Astrocyte (in vitro differentiated cells and primary cell): ENCODE data around the gene TICAM1. TPM values are rescaled to one million over a fixed set of nuclear protein-coding genes. Genes with fewer than 3 reads are reported as not detected.

Source experiments
- DNase-seq: peaks from one replicate; pipeline ENCODE4 v3.0.0-alpha.2; 2010; ENCODE audit warnings: low read depth
- FAIRE-seq: peaks from 2 replicates; lab custom pipeline; 2011; peaks lifted over from hg19 to GRCh38; lab: Jason Lieb, UNC
- H2AFZ ChIP-seq: 2 replicates; pipeline ENCODE4 v1.6.0; 2012; ENCODE audit warnings: low read depth, low read length, inconsistent platforms
- H3K27ac ChIP-seq: 2 replicates; pipeline ENCODE4 v1.5.1; 2011; ENCODE audit warnings: low read depth, low read length, inconsistent platforms
- H3K27me3 ChIP-seq: 2 replicates; pipeline ENCODE4 v1.6.0; 2011; ENCODE audit warnings: low read length, inconsistent platforms; ENCODE audit not compliant: insufficient read depth
- H3K36me3 ChIP-seq: 2 replicates; pipeline ENCODE4 v1.5.1; 2011; ENCODE audit warnings: low read length, inconsistent platforms; ENCODE audit not compliant: insufficient read depth
- H3K4me1 ChIP-seq: 2 replicates; pipeline ENCODE4 v1.5.1; 2011; ENCODE audit warnings: low read length, inconsistent platforms; ENCODE audit not compliant: insufficient read depth
- H3K4me2 ChIP-seq: 2 replicates; pipeline ENCODE4 v1.6.0; 2012; ENCODE audit warnings: low read length, inconsistent platforms
- H3K4me3 ChIP-seq: 2 replicates; pipeline ENCODE4 v1.5.1; 2011; ENCODE audit warnings: low read depth, mild to moderate bottlenecking, low read length, inconsistent platforms; ENCODE audit not compliant: insufficient read depth
- H3K79me2 ChIP-seq: 2 replicates; pipeline ENCODE4 v1.6.0; 2012; ENCODE audit warnings: mild to moderate bottlenecking, low read length, inconsistent platforms; ENCODE audit not compliant: insufficient read depth
- H3K9ac ChIP-seq: 2 replicates; pipeline ENCODE4 v1.6.0; 2012; ENCODE audit warnings: mild to moderate bottlenecking, low read length, inconsistent platforms
- H3K9me3 ChIP-seq: 2 replicates; pipeline ENCODE4 v1.5.1; 2012; ENCODE audit warnings: low read depth, mild to moderate bottlenecking, low read length, inconsistent platforms; ENCODE audit not compliant: insufficient read depth
- H4K20me1 ChIP-seq: 2 replicates; pipeline ENCODE4 v1.6.0; 2012; ENCODE audit warnings: low read length, inconsistent platforms; ENCODE audit not compliant: insufficient read depth
- H3K27ac Mint-ChIP-seq: one replicate; pipeline ENCODE4 v1.8.0; 2021; ENCODE audit warnings: mild to moderate bottlenecking, mixed read lengths; ENCODE audit not compliant: unreplicated experiment
- H3K27me3 Mint-ChIP-seq: one replicate; pipeline ENCODE4 v1.8.0; 2021; ENCODE audit warnings: low read depth, mixed read lengths; ENCODE audit not compliant: unreplicated experiment
- H3K36me3 Mint-ChIP-seq: one replicate; pipeline ENCODE4 v1.8.0; 2021; ENCODE audit warnings: low read depth, mixed read lengths; ENCODE audit not compliant: unreplicated experiment
- H3K4me1 Mint-ChIP-seq: one replicate; pipeline ENCODE4 v1.8.0; 2021; ENCODE audit warnings: low read depth, mixed read lengths; ENCODE audit not compliant: unreplicated experiment
- H3K4me3 Mint-ChIP-seq: one replicate; pipeline ENCODE4 v1.8.0; 2021; ENCODE audit warnings: mild to moderate bottlenecking, moderate library complexity, mixed read lengths; ENCODE audit not compliant: unreplicated experiment
- H3K9me3 Mint-ChIP-seq: one replicate; pipeline ENCODE4 v1.8.0; 2021; ENCODE audit warnings: mild to moderate bottlenecking, mixed read lengths; ENCODE audit not compliant: unreplicated experiment
- EZH2 ChIP-seq: IDR thresholded peaks from 2 replicates; pipeline ENCODE4 v1.6.1; 2012; ENCODE audit warnings: mild to moderate bottlenecking, low read length, inconsistent platforms; ENCODE audit not compliant: insufficient read depth
- total RNA-seq: library from RNA; stranded (reverse); gene quantifications from 2 replicates; pipeline ENCODE4 v1.2.1, GENCODE V29; 2021
- TF ChIP-seq, protein P1 (sequence below): IDR thresholded peaks from 2 replicates; pipeline ENCODE4 v1.5.1; 2011; ENCODE audit warnings: low read depth, mild to moderate bottlenecking, inconsistent platforms, low read length, moderate library complexity; ENCODE audit not compliant: insufficient read depth

Gene TICAM1
- total RNA-seq, 1 donor from 2014 or later: 10.0 TPM

DNA sequence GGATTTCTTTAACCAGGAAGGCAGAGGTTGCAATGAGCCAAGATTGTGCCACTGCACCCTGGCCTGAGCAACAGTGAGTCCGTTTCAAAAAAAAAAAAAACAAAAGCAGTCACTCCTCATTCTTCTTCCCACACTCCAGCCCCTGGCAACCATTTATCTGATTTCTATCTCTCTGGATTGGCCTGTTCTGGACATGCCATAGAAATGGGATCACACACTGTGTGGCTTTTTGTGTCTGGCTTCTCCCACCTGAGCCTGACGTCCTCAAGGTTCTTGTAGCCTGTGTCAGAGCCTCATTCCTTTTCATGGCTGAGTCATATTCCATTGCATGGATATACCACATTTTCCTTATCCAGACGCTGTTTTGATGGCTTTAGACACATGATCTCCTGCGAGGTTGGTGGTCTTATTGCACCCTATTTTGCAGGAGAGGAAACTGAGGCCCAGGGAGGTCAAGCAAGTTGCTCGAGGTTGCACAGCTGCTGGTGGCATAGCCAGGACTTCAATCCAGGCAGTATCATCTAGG, 55.8 kb downstream of the TICAM1 start:
- Histone ChIP-seq H3K27me3 (peaks cover 16% of the 10 kb centered on the region), H3K9me3 (no peaks in the 10 kb centered on the region), H3K36me3 (no peaks in the 10 kb centered on the region), H3K4me2 (no peak overlapping the region), H3K9ac (no peak overlapping the region), H3K27ac (no peak overlapping the region), H3K4me1 (no peaks in the 10 kb centered on the region), H4K20me1 (no peaks in the 10 kb centered on the region), H2AFZ (no peak overlapping the region), H3K79me2 (no peaks in the 10 kb centered on the region), H3K4me3 (no peak overlapping the region)
- no peak overlapping the region for H3K27ac Mint-ChIP-seq
- DNase-seq: no peak
- peaks cover 5% of the 10 kb centered on the region for H3K9me3 Mint-ChIP-seq
- peaks cover 1% of the 10 kb centered on the region for H3K36me3 Mint-ChIP-seq
- FAIRE-seq: no peak
- H3K4me1 Mint-ChIP-seq: no peaks in the 10 kb centered on the region
- H3K4me3 Mint-ChIP-seq: no peak overlapping the region
- TF ChIP-seq, protein P1, sequence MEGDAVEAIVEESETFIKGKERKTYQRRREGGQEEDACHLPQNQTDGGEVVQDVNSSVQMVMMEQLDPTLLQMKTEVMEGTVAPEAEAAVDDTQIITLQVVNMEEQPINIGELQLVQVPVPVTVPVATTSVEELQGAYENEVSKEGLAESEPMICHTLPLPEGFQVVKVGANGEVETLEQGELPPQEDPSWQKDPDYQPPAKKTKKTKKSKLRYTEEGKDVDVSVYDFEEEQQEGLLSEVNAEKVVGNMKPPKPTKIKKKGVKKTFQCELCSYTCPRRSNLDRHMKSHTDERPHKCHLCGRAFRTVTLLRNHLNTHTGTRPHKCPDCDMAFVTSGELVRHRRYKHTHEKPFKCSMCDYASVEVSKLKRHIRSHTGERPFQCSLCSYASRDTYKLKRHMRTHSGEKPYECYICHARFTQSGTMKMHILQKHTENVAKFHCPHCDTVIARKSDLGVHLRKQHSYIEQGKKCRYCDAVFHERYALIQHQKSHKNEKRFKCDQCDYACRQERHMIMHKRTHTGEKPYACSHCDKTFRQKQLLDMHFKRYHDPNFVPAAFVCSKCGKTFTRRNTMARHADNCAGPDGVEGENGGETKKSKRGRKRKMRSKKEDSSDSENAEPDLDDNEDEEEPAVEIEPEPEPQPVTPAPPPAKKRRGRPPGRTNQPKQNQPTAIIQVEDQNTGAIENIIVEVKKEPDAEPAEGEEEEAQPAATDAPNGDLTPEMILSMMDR: no peak
- TF ChIP-seq EZH2: no peak
- H3K27me3 Mint-ChIP-seq: peaks cover 50% of the 10 kb centered on the region

DNA sequence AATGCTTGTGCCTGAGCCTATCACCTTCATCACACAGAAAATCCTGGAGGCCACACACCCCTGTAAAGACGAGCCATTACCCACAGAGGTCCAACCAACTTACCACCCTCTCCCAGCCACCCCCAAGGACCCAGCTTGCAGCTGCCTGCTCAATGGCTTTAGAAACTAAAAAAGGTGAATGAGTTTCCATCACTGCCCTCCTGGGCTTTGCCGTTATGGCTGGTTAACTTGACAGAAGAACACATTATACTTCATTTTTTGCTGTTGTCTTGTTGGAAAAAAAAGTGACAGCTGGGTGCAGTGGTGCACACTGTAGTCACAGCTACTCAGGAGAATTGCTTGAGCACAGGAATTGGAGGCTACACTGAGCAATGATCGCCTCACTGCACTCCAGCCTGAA, 57.4 kb downstream of the TICAM1 start:
- FAIRE-seq (no peak), DNase-seq (no peak)
- Histone ChIP-seq H3K27ac (no peak overlapping the region), H3K9ac (no peak overlapping the region), H3K79me2 (no peaks in the 10 kb centered on the region), H3K27me3 (peaks cover 16% of the 10 kb centered on the region), H2AFZ (no peak overlapping the region), H3K36me3 (no peaks in the 10 kb centered on the region), H3K9me3 (no peaks in the 10 kb centered on the region), H3K4me3 (no peak overlapping the region), H3K4me1 (no peaks in the 10 kb centered on the region), H3K4me2 (no peak overlapping the region), H4K20me1 (peaks cover 2% of the 10 kb centered on the region)
- Mint-ChIP-seq H3K4me1 (no peaks in the 10 kb centered on the region), H3K4me3 (no peak overlapping the region), H3K27ac (no peak overlapping the region), H3K36me3 (peaks cover 1% of the 10 kb centered on the region), H3K27me3 (peaks cover 61% of the 10 kb centered on the region), H3K9me3 (peaks cover 8% of the 10 kb centered on the region)
- TF ChIP-seq EZH2: no peak
- TF ChIP-seq, protein P1: no peak

DNA sequence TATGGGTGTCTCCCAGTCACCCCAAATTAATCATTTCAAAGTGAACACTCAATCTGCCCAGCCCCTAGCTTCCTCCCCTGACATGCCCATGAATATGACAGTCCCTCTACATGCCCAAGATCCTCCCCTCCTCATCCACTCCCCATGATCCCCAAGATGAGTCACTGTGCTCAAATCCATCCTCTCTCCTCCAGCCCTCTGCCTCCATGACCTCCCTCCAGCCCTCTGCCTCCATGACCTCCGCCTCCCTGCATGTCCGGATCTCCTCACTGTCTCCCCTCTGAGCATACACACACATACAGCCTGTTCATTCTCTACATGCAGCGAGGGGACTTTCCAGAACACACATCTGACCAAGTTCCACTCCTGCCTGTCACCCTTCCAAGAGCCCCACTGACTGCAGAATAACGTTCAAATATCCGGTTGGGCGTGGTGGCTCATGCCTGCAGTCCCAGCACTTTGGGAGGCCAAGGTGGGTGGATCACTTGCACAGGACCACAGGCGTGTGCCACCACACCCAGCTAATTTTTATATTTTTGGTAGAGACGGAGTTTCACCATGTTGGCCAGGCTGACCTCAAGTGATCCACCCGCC, 58.4 kb downstream of the TICAM1 start:
- peaks cover 8% of the 10 kb centered on the region for H3K9me3 Mint-ChIP-seq
- FAIRE-seq: no peak

More for the DNA sequence above, 58.4 kb downstream of the TICAM1 start:
- Histone ChIP-seq H3K9ac (no peak overlapping the region), H3K36me3 (no peaks in the 10 kb centered on the region), H3K4me1 (no peaks in the 10 kb centered on the region), H3K9me3 (no peaks in the 10 kb centered on the region), H3K79me2 (no peaks in the 10 kb centered on the region), H3K4me2 (no peak overlapping the region), H2AFZ (no peak overlapping the region), H4K20me1 (peaks cover 5% of the 10 kb centered on the region), H3K27ac (no peak overlapping the region), H3K4me3 (no peak overlapping the region), H3K27me3 (peaks cover 16% of the 10 kb centered on the region)
- H3K4me3 Mint-ChIP-seq: no peak overlapping the region
- H3K36me3 Mint-ChIP-seq: peaks cover 1% of the 10 kb centered on the region
- peaks cover 59% of the 10 kb centered on the region for H3K27me3 Mint-ChIP-seq
- no peak overlapping the region for H3K27ac Mint-ChIP-seq
- TF ChIP-seq, protein P1: no peak
- TF ChIP-seq EZH2: no peak
- no peak for DNase-seq
- no peaks in the 10 kb centered on the region for H3K4me1 Mint-ChIP-seq
